ENCODE results near the gene RASAL1. TPM values are rescaled to one million over a fixed set of nuclear protein-coding genes. Genes with fewer than 3 reads are reported as not detected.
"Not testable (repeated sequence)": the region's sequence is repeated elsewhere in the genome, so short reads cannot be mapped to it uniquely, and the experiment has no call there.

Gene RASAL1
- total RNA-seq, 1 donor from 2014 or later, result 36.5 TPM

- no peak for DNase-seq (ENCODE audit: low read depth)
Measured at GRCh38 chr12:113161415-113162016, 26.0 kb upstream of the RASAL1 start.

- no peak for DNase-seq (ENCODE audit: low read depth)
Measured at GRCh38 chr12:113159937-113160336, 24.4 kb upstream of the RASAL1 start.

- no peak for DNase-seq (ENCODE audit: low read depth)
Measured at GRCh38 chr12:113158439-113159203, 23.1 kb upstream of the RASAL1 start.

GRCh38 chr12:113157218-113157859 lies 21.8 kb upstream of the RASAL1 start:
- no peak for DNase-seq (ENCODE audit: low read depth)

GRCh38 chr12:113155646-113156045 lies 20.1 kb upstream of the RASAL1 start:
- no peak for DNase-seq (ENCODE audit: low read depth)

- no peak for DNase-seq (ENCODE audit: low read depth)
Measured at GRCh38 chr12:113155060-113155459, 19.5 kb upstream of the RASAL1 start.

- DNase-seq (ENCODE audit: low read depth), result no peak
Measured at GRCh38 chr12:113154351-113154973, 18.9 kb upstream of the RASAL1 start.

GRCh38 chr12:113152835-113153814 lies 17.6 kb upstream of the RASAL1 start:
- DNase-seq (ENCODE audit: low read depth), result peak; percentile 72

- DNase-seq (ENCODE audit: low read depth), result no peak
Measured at GRCh38 chr12:113152196-113152834, 16.8 kb upstream of the RASAL1 start.

GRCh38 chr12:113151655-113152054 lies 16.1 kb upstream of the RASAL1 start:
- no peak for DNase-seq (ENCODE audit: low read depth)

GRCh38 chr12:113149361-113150150 lies 14.0 kb upstream of the RASAL1 start, which contains the start of gene CFAP73:
CFAP73 (plus strand) TSS chr12:113149724; CDS start chr12:113149858, 134 bp downstream.
- peak; percentile 96 for DNase-seq (ENCODE audit: low read depth)

- DNase-seq (ENCODE audit: low read depth), result no peak
Measured at GRCh38 chr12:113146999-113147398, 11.4 kb upstream of the RASAL1 start.

- peak; percentile 64 for DNase-seq (ENCODE audit: low read depth)
Measured at GRCh38 chr12:113145720-113146551, 10.4 kb upstream of the RASAL1 start.

GRCh38 chr12:113144806-113145205 lies 9.2 kb upstream of the RASAL1 start:
- DNase-seq (ENCODE audit: low read depth), result no peak

GRCh38 chr12:113143959-113144358 lies 8.4 kb upstream of the RASAL1 start:
- DNase-seq (ENCODE audit: low read depth), result no peak

GRCh38 chr12:113142886-113143332 lies 7.3 kb upstream of the RASAL1 start:
- DNase-seq (ENCODE audit: low read depth), result no peak

- peak; percentile 41 for DNase-seq (ENCODE audit: low read depth)
Measured at GRCh38 chr12:113142173-113142885, 6.8 kb upstream of the RASAL1 start.

GRCh38 chr12:113141716-113142115 lies 6.2 kb upstream of the RASAL1 start:
- DNase-seq (ENCODE audit: low read depth), result not testable (repeated sequence)

Data from renal cortical epithelial cell (primary cell).